GM19193 (cell line): Measurements from ENCODE around the gene RAB7B.

ENCODE experiments used
- POLR2A ChIP-seq: IDR thresholded peaks from 4 replicates; pipeline ENCODE4 v1.6.1; 2011; ENCODE audit not compliant: insufficient read depth, insufficient read length; ENCODE audit errors: extremely low read depth

RAB7B gene

GRCh38 chr1:205986861-205987260, 16.3 kb downstream of the RAB7B start:
- TF ChIP-seq POLR2A, result no peak

GRCh38 chr1:205986292-205986691, 16.9 kb downstream of the RAB7B start:
- TF ChIP-seq POLR2A, result no peak

GRCh38 chr1:205985330-205986005, 17.7 kb downstream of the RAB7B start:
- TF ChIP-seq POLR2A, result no peak

- no peak for TF ChIP-seq POLR2A
These were observed 19.1 kb downstream of the RAB7B start for GRCh38 chr1:205983925-205984725.

GRCh38 chr1:205981257-205981656, 21.9 kb downstream of the RAB7B start:
- TF ChIP-seq POLR2A, result no peak

- no peak for TF ChIP-seq POLR2A
These were observed 22.8 kb downstream of the RAB7B start for GRCh38 chr1:205980237-205980870.

GRCh38 chr1:205979301-205979700, 23.9 kb downstream of the RAB7B start:
- no peak for TF ChIP-seq POLR2A

- no peak for TF ChIP-seq POLR2A
These were observed 24.5 kb downstream of the RAB7B start for GRCh38 chr1:205978676-205979075.

- TF ChIP-seq POLR2A, result no peak
These were observed 25.7 kb downstream of the RAB7B start for GRCh38 chr1:205977402-205978014.

GRCh38 chr1:205976708-205977401, 26.3 kb downstream of the RAB7B start:
- TF ChIP-seq POLR2A, result no peak

GRCh38 chr1:205976036-205976435, 27.2 kb downstream of the RAB7B start:
- TF ChIP-seq POLR2A, result no peak

GRCh38 chr1:205975387-205975998, 27.7 kb downstream of the RAB7B start:
- TF ChIP-seq POLR2A, result no peak

GRCh38 chr1:205974712-205975111, 28.5 kb downstream of the RAB7B start:
- no peak for TF ChIP-seq POLR2A
